ENCODE results near the gene TENM4.

Gene TENM4

DNA sequence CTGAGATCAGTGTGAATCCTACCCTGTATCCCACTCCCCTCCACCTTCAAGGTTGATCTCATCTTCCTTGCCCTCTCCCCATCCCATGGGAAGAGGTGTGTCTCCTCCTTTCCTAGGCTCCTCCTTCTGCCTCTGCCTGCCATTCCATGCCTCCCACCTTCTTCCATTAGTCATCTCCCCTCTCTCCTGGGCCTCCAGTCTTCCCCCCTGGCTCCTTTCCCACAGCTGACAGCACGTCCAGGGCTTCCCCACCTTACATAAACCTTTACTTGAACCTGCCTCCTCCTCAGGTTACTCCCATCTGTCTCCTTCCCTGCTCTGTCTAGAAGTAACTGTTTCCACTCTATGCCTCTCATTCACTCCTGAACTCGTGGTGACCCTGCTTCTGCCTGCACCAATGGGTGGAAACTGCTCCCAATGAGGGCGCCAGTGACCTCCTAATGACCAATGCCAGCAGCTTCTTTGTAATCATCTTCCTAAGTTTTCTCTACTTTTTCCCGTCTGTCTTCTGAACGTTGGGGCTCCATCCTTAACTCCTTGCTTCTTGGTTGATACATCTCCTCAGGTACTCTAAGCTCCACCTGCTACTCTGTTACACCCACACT lies 599.3 kb downstream of the TENM4 start:
- H4K20me1 ChIP-seq (ENCODE audit: control insufficient read depth, insufficient read depth, low read depth, low read length) = no peaks in the 10 kb centered on the region
- no peaks in the 10 kb centered on the region for H3K79me2 ChIP-seq (ENCODE audit: control insufficient read depth, low read length)
- H3K36me3 ChIP-seq (ENCODE audit: control insufficient read depth, low read length) = no peaks in the 10 kb centered on the region
- no peaks in the 10 kb centered on the region for H3K9me2 ChIP-seq (replicated peaks; ENCODE audit: control insufficient read depth, low read length)
- no peaks in the 10 kb centered on the region for H3K9me3 ChIP-seq (ENCODE audit: control insufficient read depth, insufficient read depth, low read length)
- TF ChIP-seq, protein P1, sequence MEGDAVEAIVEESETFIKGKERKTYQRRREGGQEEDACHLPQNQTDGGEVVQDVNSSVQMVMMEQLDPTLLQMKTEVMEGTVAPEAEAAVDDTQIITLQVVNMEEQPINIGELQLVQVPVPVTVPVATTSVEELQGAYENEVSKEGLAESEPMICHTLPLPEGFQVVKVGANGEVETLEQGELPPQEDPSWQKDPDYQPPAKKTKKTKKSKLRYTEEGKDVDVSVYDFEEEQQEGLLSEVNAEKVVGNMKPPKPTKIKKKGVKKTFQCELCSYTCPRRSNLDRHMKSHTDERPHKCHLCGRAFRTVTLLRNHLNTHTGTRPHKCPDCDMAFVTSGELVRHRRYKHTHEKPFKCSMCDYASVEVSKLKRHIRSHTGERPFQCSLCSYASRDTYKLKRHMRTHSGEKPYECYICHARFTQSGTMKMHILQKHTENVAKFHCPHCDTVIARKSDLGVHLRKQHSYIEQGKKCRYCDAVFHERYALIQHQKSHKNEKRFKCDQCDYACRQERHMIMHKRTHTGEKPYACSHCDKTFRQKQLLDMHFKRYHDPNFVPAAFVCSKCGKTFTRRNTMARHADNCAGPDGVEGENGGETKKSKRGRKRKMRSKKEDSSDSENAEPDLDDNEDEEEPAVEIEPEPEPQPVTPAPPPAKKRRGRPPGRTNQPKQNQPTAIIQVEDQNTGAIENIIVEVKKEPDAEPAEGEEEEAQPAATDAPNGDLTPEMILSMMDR (IDR thresholded peaks at IDR 0.05; ENCODE audit: low read depth, low read length, poor library complexity, severe bottlenecking) = no peak
- TF ChIP-seq EZH2phosphoT487 (IDR thresholded peaks at IDR 0.05; ENCODE audit: borderline replicate concordance, low read length) = no peak
- no peak overlapping the region for H3K4me2 ChIP-seq (ENCODE audit: low read length)
- no peaks in the 10 kb centered on the region for H3K4me1 ChIP-seq (ENCODE audit: control insufficient read depth, low read length)
- no peak overlapping the region for H3K27ac ChIP-seq (ENCODE audit: low read depth, low read length)
- H3K27me3 ChIP-seq (ENCODE audit: control insufficient read depth, low read length) = no peaks in the 10 kb centered on the region; the same call in 1 of the 2 replicates
- H3F3A ChIP-seq (ENCODE audit: control insufficient read depth, insufficient read depth) = no peaks in the 10 kb centered on the region
- H3K4me3 ChIP-seq (ENCODE audit: low read length) = no peak overlapping the region

DNA sequence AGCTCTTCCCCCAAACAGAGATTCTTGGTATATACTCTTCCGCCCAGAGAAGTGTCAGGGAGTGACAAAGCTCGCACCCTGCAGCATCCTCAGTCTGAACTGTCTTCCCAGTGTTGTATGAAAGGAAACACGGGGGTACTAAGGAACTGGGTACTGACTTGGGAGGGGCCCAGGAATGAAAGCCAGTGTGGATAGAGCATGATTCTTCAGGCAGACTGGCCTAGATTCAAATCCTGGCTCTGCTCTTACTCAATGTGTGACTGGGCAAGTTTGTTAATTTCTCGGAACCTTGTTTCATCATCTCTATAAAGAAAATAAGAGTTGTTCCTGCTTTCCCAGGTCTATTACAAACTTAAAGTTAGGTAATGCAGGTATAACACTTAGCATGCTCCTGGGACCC lies 600.2 kb downstream of the TENM4 start:
- Histone ChIP-seq H3K79me2 (ENCODE audit: control insufficient read depth, low read length) (no peaks in the 10 kb centered on the region), H3K4me1 (ENCODE audit: control insufficient read depth, low read length) (no peaks in the 10 kb centered on the region), H3F3A (ENCODE audit: control insufficient read depth, insufficient read depth) (no peaks in the 10 kb centered on the region), H3K27ac (ENCODE audit: low read depth, low read length) (no peak overlapping the region), H3K9me2 (replicated peaks; ENCODE audit: control insufficient read depth, low read length) (no peaks in the 10 kb centered on the region), H3K27me3 (ENCODE audit: control insufficient read depth, low read length) (no peaks in the 10 kb centered on the region; the same call in 1 of the 2 replicates), H3K4me3 (ENCODE audit: low read length) (no peak overlapping the region), H3K9me3 (ENCODE audit: control insufficient read depth, insufficient read depth, low read length) (no peaks in the 10 kb centered on the region), H3K36me3 (ENCODE audit: control insufficient read depth, low read length) (no peaks in the 10 kb centered on the region), H3K4me2 (ENCODE audit: low read length) (no peak overlapping the region), H4K20me1 (ENCODE audit: control insufficient read depth, insufficient read depth, low read depth, low read length) (no peaks in the 10 kb centered on the region)
- no peak for TF ChIP-seq EZH2phosphoT487 (IDR thresholded peaks at IDR 0.05; ENCODE audit: borderline replicate concordance, low read length)
- TF ChIP-seq, protein P1 (IDR thresholded peaks at IDR 0.05; ENCODE audit: low read depth, low read length, poor library complexity, severe bottlenecking) = no peak

DNA sequence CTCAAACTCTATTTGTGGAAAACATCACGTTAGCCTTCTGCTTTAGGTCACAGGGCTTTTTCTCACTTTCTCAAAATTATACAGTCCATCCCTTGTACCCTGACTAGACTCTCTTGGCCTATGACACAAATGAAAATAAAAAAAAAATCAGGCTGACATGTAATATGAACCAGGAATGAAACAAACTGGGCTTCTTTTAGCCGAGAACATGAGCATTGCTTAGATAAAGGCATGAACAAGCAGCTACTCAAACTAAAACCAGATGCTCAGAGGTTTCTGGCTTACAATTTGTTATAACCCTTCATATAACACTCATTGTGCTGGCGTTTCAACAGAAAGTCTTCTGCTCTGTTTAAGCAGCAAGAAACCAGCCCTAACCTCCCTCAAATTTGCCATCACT lies 600.6 kb downstream of the TENM4 start:
- H3K9me3 ChIP-seq (ENCODE audit: control insufficient read depth, insufficient read depth, low read length) = no peaks in the 10 kb centered on the region
- no peaks in the 10 kb centered on the region; the same call in 1 of the 2 replicates for H3K27me3 ChIP-seq (ENCODE audit: control insufficient read depth, low read length)
- no peaks in the 10 kb centered on the region for H3K36me3 ChIP-seq (ENCODE audit: control insufficient read depth, low read length)
- no peak overlapping the region for H3K27ac ChIP-seq (ENCODE audit: low read depth, low read length)
- no peak overlapping the region for H3K4me3 ChIP-seq (ENCODE audit: low read length)
- no peak overlapping the region for H3K4me2 ChIP-seq (ENCODE audit: low read length)
- H3K4me1 ChIP-seq (ENCODE audit: control insufficient read depth, low read length) = no peaks in the 10 kb centered on the region
- no peaks in the 10 kb centered on the region for H4K20me1 ChIP-seq (ENCODE audit: control insufficient read depth, insufficient read depth, low read depth, low read length)
- TF ChIP-seq EZH2phosphoT487 (IDR thresholded peaks at IDR 0.05; ENCODE audit: borderline replicate concordance, low read length) = no peak
- TF ChIP-seq, protein P1 (IDR thresholded peaks at IDR 0.05; ENCODE audit: low read depth, low read length, poor library complexity, severe bottlenecking) = no peak
- H3K9me2 ChIP-seq (replicated peaks; ENCODE audit: control insufficient read depth, low read length) = no peaks in the 10 kb centered on the region
- H3K79me2 ChIP-seq (ENCODE audit: control insufficient read depth, low read length) = no peaks in the 10 kb centered on the region
- no peaks in the 10 kb centered on the region for H3F3A ChIP-seq (ENCODE audit: control insufficient read depth, insufficient read depth)

Measured in DOHH2 (cell line).